ENCODE measurements around the gene IL17B.

- no peak for TF ChIP-seq CTCF (IDR thresholded peaks at IDR 0.05; ENCODE audit: low read depth, low read length, poor library complexity, severe bottlenecking)
- TF ChIP-seq EZH2phosphoT487 (IDR thresholded peaks at IDR 0.05; ENCODE audit: borderline replicate concordance, low read length), result no peak
Measured at GRCh38 chr5:149413477-149414210, 34.6 kb upstream of the IL17B start.

Data from DOHH2 (cell line).